HEK293 (cell line): ENCODE data around the gene ARL3.

Experiments used
- CTCF ChIA-PET: fragments of 350-600 bp; formaldehyde crosslinking; extraction: SDS; loops from one replicate; lab custom pipeline; 2021; ENCODE audit warnings: antibody characterized with exemption; lab: Yijun Ruan, JAX
- POLR2A ChIA-PET: fragments of 300-600 bp; formaldehyde crosslinking; extraction: SDS; loops from one replicate; lab custom pipeline; 2020; ENCODE audit warnings: antibody characterized with exemption, inconsistent platforms; lab: Yijun Ruan, JAX
- H3K27ac ChIP-seq: fragments of 200-500 bp; sonication (Bioruptor generic); 2 replicates; pipeline ENCODE4 v1.5.1; 2014; ENCODE audit warnings: low read depth, low read length, control low read depth, inconsistent platforms; ENCODE audit errors: extremely low read depth
- H3K36me3 ChIP-seq, 2 experiments: fragments of 200-500 bp in 1 of 2; sonication (Bioruptor generic) in 1 of 2; 1 replicate in 1 of 2; 2 replicates in 1 of 2; pipeline ENCODE4 v1.5.1; 2014 to 2017; ENCODE audit warnings: inconsistent platforms in 2 of 2, low read length in 2 of 2; ENCODE audit not compliant: control insufficient read depth in 2 of 2, insufficient read depth in 1 of 2
- H3K4me1 ChIP-seq: fragments of 200-500 bp; sonication (Bioruptor generic); 2 replicates; pipeline ENCODE4 v1.5.1; 2014; ENCODE audit warnings: mild to moderate bottlenecking, low read length, inconsistent platforms; ENCODE audit not compliant: control insufficient read depth, insufficient read depth
- H3K4me3 ChIP-seq: 2 replicates; pipeline ENCODE4 v1.5.1; 2011; ENCODE audit warnings: low read depth, mild to moderate bottlenecking, control low read depth, low read length, moderate library complexity
- H3K9me3 ChIP-seq: fragments of 200-500 bp; sonication (Bioruptor generic); 2 replicates; pipeline ENCODE4 v1.5.1; 2014; ENCODE audit warnings: low read depth, low read length, inconsistent platforms; ENCODE audit not compliant: control insufficient read depth, insufficient read depth
- ATF2 ChIP-seq: fragments of 450-650 bp; formaldehyde crosslinking; IDR thresholded peaks from 2 replicates; pipeline ENCODE4 v1.5.1; 2016; ENCODE audit warnings: missing biosample characterization, missing genetic modification characterization, low read depth
- PATZ1 ChIP-seq: fragments of 450-650 bp; formaldehyde crosslinking; IDR thresholded peaks from 2 replicates; pipeline ENCODE4 v1.5.1; 2016; ENCODE audit warnings: missing biosample characterization, missing genetic modification characterization
- PRDM10 ChIP-seq: fragments of 450-650 bp; formaldehyde crosslinking; IDR thresholded peaks from 2 replicates; pipeline ENCODE4 v1.5.1; 2016; ENCODE audit warnings: missing biosample characterization, missing genetic modification characterization
- ZBTB11 ChIP-seq: fragments of 450-650 bp; formaldehyde crosslinking; conservative IDR thresholded peaks from 2 replicates; pipeline ENCODE4 v1.5.1; 2016; ENCODE audit warnings: low read depth, missing biosample characterization, missing genetic modification characterization
- ZBTB7A ChIP-seq: fragments of 450-650 bp; formaldehyde crosslinking; IDR thresholded peaks from 2 replicates; pipeline ENCODE4 v1.5.1; 2016; ENCODE audit warnings: low read depth, missing biosample characterization, missing genetic modification characterization
- ZNF114 ChIP-seq: fragments of 450-650 bp; formaldehyde crosslinking; IDR thresholded peaks from 2 replicates; pipeline ENCODE4 v1.5.0; 2017; ENCODE audit warnings: missing biosample characterization, missing genetic modification characterization
- ZNF518A ChIP-seq: fragments of 450-650 bp; formaldehyde crosslinking; conservative IDR thresholded peaks from 2 replicates; pipeline ENCODE4 v1.5.1; 2016; ENCODE audit warnings: low read depth, missing biosample characterization, missing genetic modification characterization
- ZNF610 ChIP-seq: fragments of 450-650 bp; formaldehyde crosslinking; IDR thresholded peaks from 2 replicates; pipeline ENCODE4 v1.5.1; 2016; ENCODE audit warnings: missing biosample characterization, missing genetic modification characterization, borderline replicate concordance
- ZNF645 ChIP-seq: fragments of 450-650 bp; formaldehyde crosslinking; IDR thresholded peaks from 2 replicates; pipeline ENCODE4; 2016; ENCODE audit warnings: missing biosample characterization, missing genetic modification characterization
- ZSCAN5A ChIP-seq: fragments of 450-650 bp; formaldehyde crosslinking; IDR thresholded peaks from 2 replicates; pipeline ENCODE4 v1.5.1; 2016; ENCODE audit warnings: missing biosample characterization, missing genetic modification characterization

The ARL3 gene

GRCh38 chr10:102735065-102735562 is 20.9 kb upstream of the ARL3 start (continued):
- TF ChIP-seq PATZ1: peak; percentile 57; the same call in 1 of the 2 replicates
- TF ChIP-seq ATF2 (tag by site-specific recombination): no peak
- peak; percentile 77; the same call in 1 of the 2 replicates for TF ChIP-seq ZSCAN5A (tag by site-specific recombination)
- TF ChIP-seq ZBTB11: no peak
- TF ChIP-seq ZNF518A (tag by site-specific recombination): no peak
- 0 out of 2 replicates have a peak, but pooled peaks have one; percentile 35 for TF ChIP-seq ZBTB7A (tag by site-specific recombination)

- no peak overlapping the region for H3K4me3 ChIP-seq
- TF ChIP-seq ZNF610 (no peak), PRDM10 (tag by site-specific recombination) (peak; percentile 41; the same call in 1 of the 2 replicates), ZNF114 (tag by site-specific recombination) (no peak), PATZ1 (no peak), ZNF645 (tag by site-specific recombination) (no peak)
- H3K4me1 ChIP-seq: no peaks in the 10 kb centered on the region
- no peak overlapping the region for H3K27ac ChIP-seq
- ChIA-PET POLR2A (interaction anchor here (1.1 kb wide), 1 partner anchor 11 kb away, joined by 3 read pairs; the partner anchor contains the start of gene WBP1L), CTCF (interaction anchor here (0.6 to 3.2 kb wide), 3 partner anchors 101 to 503 kb away, joined by 3 to 15 read pairs (median 4); no protein-coding TSS in a partner anchor)
- H3K9me3 ChIP-seq: no peaks in the 10 kb centered on the region
- H3K36me3 ChIP-seq: peaks cover 4 to 83% of the 10 kb centered on the region in 2 experiments; a peak in 2 of 3 replicates
Measured at GRCh38 chr10:102732661-102733060, 18.5 kb upstream of the ARL3 start.
